HepG2 (cell line): Measurements from ENCODE around the gene PHC1. TPM values are rescaled to one million over a fixed set of nuclear protein-coding genes. Genes with fewer than 3 reads are reported as not detected.
A peak's percentile ranks its signal among the peaks of the same experiment; 100 is the strongest.

Experiments
- ATAC-seq: fragments of 200-7000 bp; cut with Tn5 transposase; 3 replicates; pipeline ENCODE4 v1.9.1; 2020; ENCODE audit warnings: mild to moderate bottlenecking, moderate library complexity
- BruUV-seq: library from RNA; stranded (reverse); fragments of 400-500 nt; replicated peaks from 2 replicates; lab custom pipeline; 2021; lab: Mats Ljungman, UMichigan
- CTCF ChIA-PET: fragments of 300-600 bp; formaldehyde crosslinking; extraction: SDS; loops from one replicate; lab custom pipeline; 2021; ENCODE audit warnings: low total read pairs, inconsistent platforms, low intra/inter-chr PET ratio; lab: Yijun Ruan, JAX
- POLR2A ChIA-PET: fragments of 350-600 bp; sonication (Branson Sonifier 250); formaldehyde crosslinking; loops from one replicate; lab custom pipeline; 2020; ENCODE audit warnings: antibody characterized with exemption, inconsistent platforms; lab: Yijun Ruan, JAX
- DNase-seq: peaks from one replicate; pipeline ENCODE4 v3.0.0-alpha.2; 2015; ENCODE audit warnings: low spot score
- FAIRE-seq: peaks from 3 replicates; lab custom pipeline; 2011; peaks lifted over from hg19 to GRCh38; lab: Jason Lieb, UNC
- H2AFZ ChIP-seq: one replicate; pipeline ENCODE4 v1.6.1; 2011; ENCODE audit warnings: low read length, inconsistent platforms
- H3K27ac ChIP-seq: fragments of 300-600 bp; 3 replicates; pipeline ENCODE4 v1.8.0; 2011; ENCODE audit warnings: mixed run types, mild to moderate bottlenecking, mixed read lengths, low read length, inconsistent platforms; ENCODE audit not compliant: insufficient read depth; ENCODE audit errors: extremely low read length
- H3K27me3 ChIP-seq, 2 experiments: fragments of 200-600 bp in 1 of 2; 2 replicates in 1 of 2; 3 replicates in 1 of 2; pipeline versions ENCODE4 v1.6.0 to v1.8.0; 2011; ENCODE audit warnings: low read length in 2 of 2, mild to moderate bottlenecking in 2 of 2, moderate library complexity in 2 of 2, inconsistent platforms in 1 of 2; ENCODE audit not compliant: insufficient read depth in 2 of 2, control insufficient read depth in 1 of 2
- H3K36me3 ChIP-seq, 2 experiments: fragments of 200-600 bp in 1 of 2; replicated peaks in 1 of 2; 2 replicates in 1 of 2; 3 replicates in 1 of 2; pipeline versions ENCODE4 v1.5.1 to v1.8.0; 2011; ENCODE audit warnings: low read length in 2 of 2, inconsistent platforms in 1 of 2; ENCODE audit not compliant: insufficient read depth in 2 of 2, control insufficient read depth in 1 of 2
- H3K4me1 ChIP-seq: 2 replicates; pipeline ENCODE4 v1.5.1; 2012; ENCODE audit warnings: low read length, inconsistent platforms; ENCODE audit not compliant: insufficient read depth
- H3K4me2 ChIP-seq: 2 replicates; pipeline ENCODE4 v1.6.0; 2011; ENCODE audit warnings: low read depth, low read length, inconsistent platforms
- H3K4me3 ChIP-seq, 3 experiments: fragments of 200-600 bp in 1 of 3; sonication (generic), shearing (Covaris generic) in 1 of 3; replicated peaks in 1 of 3; 2 replicates each; pipeline ENCODE4 v1.5.1; 2011 to 2016; ENCODE audit warnings: low read length in 3 of 3, inconsistent platforms in 2 of 3, low read depth in 2 of 3, mild to moderate bottlenecking in 2 of 3, control low read depth in 1 of 3, mixed read lengths in 1 of 3; ENCODE audit not compliant: insufficient read depth in 1 of 3
- H3K79me2 ChIP-seq: one replicate; pipeline ENCODE4 v1.6.1; 2011; ENCODE audit warnings: low read length, inconsistent platforms; ENCODE audit not compliant: insufficient read depth
- H3K9ac ChIP-seq: 2 replicates; pipeline ENCODE4 v1.6.0; 2011; ENCODE audit warnings: mild to moderate bottlenecking, low read depth, low read length, inconsistent platforms; ENCODE audit not compliant: insufficient read depth
- H3K9me3 ChIP-seq: 2 replicates; pipeline ENCODE4 v1.5.1; 2012; ENCODE audit warnings: mild to moderate bottlenecking, low read length
- H4K20me1 ChIP-seq: 2 replicates; pipeline ENCODE4 v1.6.0; 2011; ENCODE audit warnings: inconsistent platforms, mild to moderate bottlenecking, low read length, moderate library complexity; ENCODE audit not compliant: insufficient read depth
- CBX5 ChIP-seq: sonication (generic); formaldehyde crosslinking; IDR thresholded peaks from 2 replicates; pipeline ENCODE4 v1.4.0; 2020; ENCODE audit warnings: missing genetic modification reagents, borderline replicate concordance
- CENPX ChIP-seq: sonication (generic); formaldehyde crosslinking; IDR thresholded peaks from 2 replicates; pipeline ENCODE4 v1.9.0; 2021; ENCODE audit warnings: mild to moderate bottlenecking, missing genetic modification reagents, moderate library complexity
- DNMT1 ChIP-seq: sonication (generic); formaldehyde crosslinking; IDR thresholded peaks from 2 replicates; pipeline ENCODE4 v1.5.1; 2020; ENCODE audit warnings: mild to moderate bottlenecking, missing genetic modification reagents
- ELF1 ChIP-seq: sonication (generic); formaldehyde crosslinking; IDR thresholded peaks from 2 replicates; pipeline ENCODE4 v1.4.0; 2020; ENCODE audit warnings: missing genetic modification reagents
- FOXK1 ChIP-seq: sonication (generic); formaldehyde crosslinking; IDR thresholded peaks from 2 replicates; pipeline ENCODE4 v1.4.0; 2020; ENCODE audit warnings: low read depth, missing genetic modification reagents, borderline replicate concordance
- HNF4A ChIP-seq: sonication (generic); formaldehyde crosslinking; IDR thresholded peaks from 2 replicates; pipeline ENCODE4 v1.4.0; 2020; ENCODE audit warnings: missing genetic modification reagents
- KLF11 ChIP-seq: IDR thresholded peaks from 2 replicates; pipeline ENCODE4 v1.6.1; 2016; ENCODE audit warnings: missing compliant biosample characterization
- MED1 ChIP-seq: sonication (generic); formaldehyde crosslinking; IDR thresholded peaks from 2 replicates; pipeline ENCODE4 v1.4.0; 2020; ENCODE audit warnings: missing genetic modification reagents
- NCOA5 ChIP-seq: sonication (generic); formaldehyde crosslinking; IDR thresholded peaks from 2 replicates; pipeline ENCODE4 v1.4.0; 2020; ENCODE audit warnings: missing genetic modification reagents
- NCOR1 ChIP-seq: fragments of 200-600 bp; sonication (generic); IDR thresholded peaks from 2 replicates; pipeline ENCODE4 v1.7.0; 2017; ENCODE audit warnings: antibody characterized with exemption, low read length, borderline replicate concordance
- NR2C2 ChIP-seq: sonication (generic); formaldehyde crosslinking; IDR thresholded peaks from 2 replicates; pipeline ENCODE4 v1.4.0; 2020; ENCODE audit warnings: missing genetic modification reagents, mild to moderate bottlenecking, moderate library complexity, borderline replicate concordance
- PTBP1 ChIP-seq: fragments of 200-400 bp; formaldehyde crosslinking; IDR thresholded peaks from 2 replicates; pipeline ENCODE4 v1.6.1; 2018; ENCODE audit warnings: low read length, low read depth; ENCODE audit not compliant: poor library complexity, severe bottlenecking
- SMAD1 ChIP-seq: sonication (generic); formaldehyde crosslinking; IDR thresholded peaks from 2 replicates; pipeline ENCODE4 v1.4.0; 2020; ENCODE audit warnings: missing genetic modification reagents, low read depth, mild to moderate bottlenecking, borderline replicate concordance
- SPEN ChIP-seq: sonication (generic); formaldehyde crosslinking; IDR thresholded peaks from 2 replicates; pipeline ENCODE4 v1.5.1; 2020; ENCODE audit warnings: low read depth, mild to moderate bottlenecking, missing genetic modification reagents
- SSRP1 ChIP-seq: IDR thresholded peaks from 2 replicates; pipeline ENCODE4 v1.6.1; 2016; ENCODE audit warnings: control low read depth
- TBL1XR1 ChIP-seq: fragments of 150-350 bp; IDR thresholded peaks from 2 replicates; pipeline ENCODE4 v1.6.1; 2014; ENCODE audit warnings: borderline replicate concordance, low read length; ENCODE audit not compliant: partially characterized antibody
- ZNF12 ChIP-seq: sonication (generic); formaldehyde crosslinking; IDR thresholded peaks from 2 replicates; pipeline ENCODE4 v1.5.0; 2020; ENCODE audit warnings: missing genetic modification reagents
- ZNF224 ChIP-seq: sonication (generic); formaldehyde crosslinking; IDR thresholded peaks from 2 replicates; pipeline ENCODE4 v1.5.0; 2020; ENCODE audit warnings: mild to moderate bottlenecking, missing genetic modification reagents
- ZNF558 ChIP-seq: sonication (generic); formaldehyde crosslinking; IDR thresholded peaks from 2 replicates; pipeline ENCODE4 v1.9.0; 2022; ENCODE audit warnings: mild to moderate bottlenecking, missing genetic modification reagents, borderline replicate concordance
- WGBS: methylation state at CpG from one replicate; pipeline ENCODE4 v1.1.6; 2017; ENCODE audit warnings: low lambda C conversion rate; 5-methylcytosine and 5-hydroxymethylcytosine counted together
- in situ Hi-C: cut with HindIII; loops from 2 replicates; pipeline ENCODE4 v1.10.0; 2017; ENCODE audit warnings: low pct_unique_long_range_greater_than_20kb; ENCODE audit not compliant: extremely low pct_ligation_motif_present
- intact Hi-C: fragments of 100-400 bp; cut with micrococcal nuclease; formaldehyde crosslinking; loops from one replicate; pipeline ENCODE4 v1.10.0; 2022; ENCODE audit not compliant: unreplicated experiment
- polyA plus RNA-seq, 8 experiments: library from polyadenylated mRNA; depleted of rRNA in 3 of 8; stranded (reverse) in 7 of 8; unstranded in 1 of 8; fragments of >200 nt; fragmentation: Illumina TruSeq in 4 of 8; extraction: Trizol in 4 of 8; gene quantifications; 2 replicates each; pipeline versions ENCODE4 v1.2.1 to v1.2.3, GENCODE V29; 2011 to 2016; ENCODE audit warnings: low read depth in 4 of 8, missing spikeins in 1 of 8, mixed read lengths in 1 of 8; ENCODE audit not compliant: insufficient read depth in 1 of 8
- total RNA-seq, 5 experiments: library from RNA; depleted of rRNA; stranded (reverse); fragments of >200 nt; fragmentation: Illumina TruSeq; extraction: Trizol; gene quantifications; 2 replicates each; pipeline ENCODE4 v1.2.3, GENCODE V29; 2016; ENCODE audit warnings: low read depth in 1 of 5

PHC1 gene
- total and polyA plus RNA-seq, 2 of the 13 experiments (the other 11 are each of a cell fraction or from before 2014, with no cell fraction given): 9.4 to 35.0 TPM

DNA sequence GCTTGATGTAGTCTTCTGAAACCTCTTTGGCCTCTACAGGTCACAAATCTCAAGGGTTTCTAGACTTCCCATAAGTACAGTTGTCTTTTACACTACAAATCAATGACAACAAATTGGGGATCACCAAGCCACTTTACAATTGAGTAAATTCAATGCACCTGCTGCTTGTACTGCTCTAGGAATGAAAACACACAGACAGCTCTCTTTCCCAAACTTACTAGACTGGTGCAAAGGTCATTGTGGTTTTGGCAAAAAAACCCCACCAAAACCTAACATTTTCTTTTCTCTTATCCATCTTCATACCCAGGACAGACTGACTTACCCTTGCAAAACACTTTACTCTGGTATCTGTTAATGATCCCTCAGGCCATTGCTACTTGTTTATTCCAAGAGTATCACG lies 32.4 kb downstream of the PHC1 start:
- POLR2A ChIA-PET: no interaction called here
- H3K4me2 ChIP-seq: peak overlapping the region; percentile 90; the same call in 1 of the 2 replicates

DNA sequence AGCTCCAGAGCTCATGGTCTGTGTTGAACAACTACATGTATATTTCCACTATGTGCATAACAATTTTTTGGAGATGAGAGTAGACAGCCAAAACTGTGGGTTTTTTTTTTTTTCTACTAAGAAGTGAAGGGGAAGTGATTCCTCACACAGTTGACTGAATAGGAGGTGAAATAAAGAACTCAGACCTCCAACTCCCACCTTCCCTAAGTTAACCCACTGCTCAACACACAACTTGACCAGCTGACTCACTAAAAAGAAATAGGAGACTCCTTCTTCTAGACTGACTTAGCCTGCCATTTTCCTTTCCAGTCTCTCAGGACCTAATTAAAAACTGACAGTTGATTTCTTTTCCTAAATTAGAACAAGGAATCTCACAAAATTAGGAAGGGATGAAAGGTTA lies 33.4 kb downstream of the PHC1 start:
- H3K4me1 ChIP-seq: peaks cover 30% of the 10 kb centered on the region
- no peaks in the 10 kb centered on the region for H4K20me1 ChIP-seq
- peaks cover 37% of the 10 kb centered on the region for H3K79me2 ChIP-seq
- peak overlapping the region in 2 of 3 experiments; percentile 81 to 89; a peak in 2 of 6 replicates for H3K4me3 ChIP-seq
- H3K4me2 ChIP-seq: peak overlapping the region; percentile 90
- no peaks in the 10 kb centered on the region; a peak in 1 of 5 replicates for H3K27me3 ChIP-seq
- in situ Hi-C loops: loop anchor here (25.0 kb wide), 1 partner anchor 90 kb away; no protein-coding TSS in a partner anchor
- H3K27ac ChIP-seq: peak overlapping the region; percentile 5
- ChIA-PET CTCF (no interaction called here), POLR2A (no interaction called here)
- intact Hi-C loops: loop anchor here (5.0 kb wide), 1 partner anchor 35 kb away; the partner anchor contains the start of gene PHC1
- ATAC-seq: no peak
- H3K9me3 ChIP-seq: no peaks in the 10 kb centered on the region; the same call in 1 of the 2 replicates
- no peak overlapping the region for H2AFZ ChIP-seq
- peaks cover 9 to 32% of the 10 kb centered on the region in 2 experiments for H3K36me3 ChIP-seq
- no peak overlapping the region for H3K9ac ChIP-seq
- TF ChIP-seq ZNF558 (CRISPR knock-in tag) (no peak), ZNF224 (no peak), MED1 (no peak), NCOR1 (no peak), FOXK1 (no peak), NCOA5 (CRISPR knock-in tag) (no peak), SMAD1 (CRISPR knock-in tag) (no peak), ZNF12 (CRISPR knock-in tag) (no peak), CBX5 (CRISPR knock-in tag) (no peak), PTBP1 (no peak), KLF11 (no peak), SPEN (CRISPR knock-in tag) (no peak), DNMT1 (CRISPR knock-in tag) (no peak), ELF1 (CRISPR knock-in tag) (no peak), TBL1XR1 (no peak), CENPX (CRISPR knock-in tag) (no peak)
- no peak for DNase-seq
- no peak for FAIRE-seq
- no TSS peak for BruUV-seq

More for the DNA sequence above, 32.4 kb downstream of the PHC1 start:
- no peaks in the 10 kb centered on the region for H4K20me1 ChIP-seq
- H3K4me3 ChIP-seq: no peak overlapping the region
- peaks cover 30% of the 10 kb centered on the region for H3K4me1 ChIP-seq
- no peak for FAIRE-seq
- no peak for TF ChIP-seq NR2C2 (CRISPR knock-in tag)
- 0 out of 2 replicates have a peak, but pooled peaks have one; percentile 12 for TF ChIP-seq HNF4A (CRISPR knock-in tag)
- no peak for TF ChIP-seq ZNF558 (CRISPR knock-in tag)
- TF ChIP-seq SSRP1 (CRISPR knock-in tag): no peak
- TF ChIP-seq, all 625 proteins: peak for 1
- DNase-seq: no peak
- H2AFZ ChIP-seq: no peak overlapping the region
- no peak overlapping the region for H3K9ac ChIP-seq
- CTCF ChIA-PET: no interaction called here
- peaks cover 37% of the 10 kb centered on the region for H3K79me2 ChIP-seq
- no peak overlapping the region for H3K27ac ChIP-seq
- ATAC-seq: no peak
- BruUV-seq: no TSS peak
- H3K27me3 ChIP-seq: no peaks in the 10 kb centered on the region; a peak in 1 of 5 replicates
- in situ Hi-C loops (loop anchor here (25.0 kb wide), 1 partner anchor 91 kb away; no protein-coding TSS in a partner anchor), intact Hi-C loops (loop anchor here (5.0 kb wide), 1 partner anchor 34 kb away; the partner anchor contains the start of gene PHC1)
- WGBS: 88% methylated on average over 1 of the region's 1 CpG
- no peaks in the 10 kb centered on the region for H3K9me3 ChIP-seq
- H3K36me3 ChIP-seq: peaks cover 14 to 40% of the 10 kb centered on the region in 2 experiments
